ENCODE measurements around the gene RNLS. TPM values are rescaled to one million over a fixed set of nuclear protein-coding genes. Genes with fewer than 3 reads are reported as not detected.

Gene RNLS
- total RNA-seq, 2 experiments from 2014 or later = not detected

DNA sequence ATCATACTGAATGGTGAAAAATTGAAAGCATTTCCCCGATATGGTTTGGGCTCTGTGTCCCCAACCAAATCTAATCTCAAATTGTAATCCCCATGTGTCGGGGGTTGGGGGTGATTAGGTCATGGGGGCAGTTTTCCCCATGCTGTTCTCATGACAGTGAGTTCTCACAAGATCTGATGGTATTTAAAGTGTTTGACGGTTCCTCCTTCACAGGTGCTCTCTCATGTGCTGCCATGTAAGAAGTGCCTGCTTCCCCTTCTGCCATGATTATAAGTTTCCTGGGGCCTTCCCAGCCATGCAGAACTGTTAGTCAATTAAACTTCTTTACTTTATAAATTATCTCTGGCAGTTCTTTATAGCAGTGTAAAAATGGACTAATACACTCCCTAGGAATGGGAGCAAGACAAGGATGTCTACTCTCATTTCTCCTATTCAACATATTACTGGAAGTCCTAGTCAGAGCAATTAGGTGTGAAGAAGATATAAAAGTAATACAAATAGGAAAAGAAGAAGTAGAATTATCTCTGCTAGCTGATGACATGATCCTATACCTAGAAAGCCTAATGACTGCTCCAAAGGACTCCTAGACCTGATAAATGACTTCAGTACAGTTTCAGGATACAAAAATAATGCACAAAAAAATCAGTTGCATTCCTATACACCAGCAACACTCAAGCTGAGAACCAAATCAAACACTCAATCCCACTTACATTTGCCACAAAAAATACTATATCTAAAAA, 260.6 kb downstream of the RNLS start:
- no peaks in the 10 kb centered on the region for H3K79me2 ChIP-seq (ENCODE audit: insufficient read depth, low read depth, low read length)
- BruUV-seq (replicated peaks) = no TSS peak
- no peak for TF ChIP-seq EZH2phosphoT487 (IDR thresholded peaks at IDR 0.05; ENCODE audit: borderline replicate concordance, low read depth, low read length)
- TF ChIP-seq, protein P1, sequence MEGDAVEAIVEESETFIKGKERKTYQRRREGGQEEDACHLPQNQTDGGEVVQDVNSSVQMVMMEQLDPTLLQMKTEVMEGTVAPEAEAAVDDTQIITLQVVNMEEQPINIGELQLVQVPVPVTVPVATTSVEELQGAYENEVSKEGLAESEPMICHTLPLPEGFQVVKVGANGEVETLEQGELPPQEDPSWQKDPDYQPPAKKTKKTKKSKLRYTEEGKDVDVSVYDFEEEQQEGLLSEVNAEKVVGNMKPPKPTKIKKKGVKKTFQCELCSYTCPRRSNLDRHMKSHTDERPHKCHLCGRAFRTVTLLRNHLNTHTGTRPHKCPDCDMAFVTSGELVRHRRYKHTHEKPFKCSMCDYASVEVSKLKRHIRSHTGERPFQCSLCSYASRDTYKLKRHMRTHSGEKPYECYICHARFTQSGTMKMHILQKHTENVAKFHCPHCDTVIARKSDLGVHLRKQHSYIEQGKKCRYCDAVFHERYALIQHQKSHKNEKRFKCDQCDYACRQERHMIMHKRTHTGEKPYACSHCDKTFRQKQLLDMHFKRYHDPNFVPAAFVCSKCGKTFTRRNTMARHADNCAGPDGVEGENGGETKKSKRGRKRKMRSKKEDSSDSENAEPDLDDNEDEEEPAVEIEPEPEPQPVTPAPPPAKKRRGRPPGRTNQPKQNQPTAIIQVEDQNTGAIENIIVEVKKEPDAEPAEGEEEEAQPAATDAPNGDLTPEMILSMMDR (conservative IDR thresholded peaks at IDR 0.05; ENCODE audit: low read length) = no peak
- ChIA-PET POLR2A (interaction anchor here (0.8 kb wide), 1 partner anchor 8 kb away, joined by 4 read pairs; no protein-coding TSS in a partner anchor), CTCF (ENCODE audit: unreplicated experiment) (no interaction called here)
- intact Hi-C loops (cut with micrococcal nuclease; ENCODE audit: unreplicated experiment) = loop anchor here (2.0 kb wide), 1 partner anchor 68 kb away; no protein-coding TSS in a partner anchor
- peaks cover 55% of the 10 kb centered on the region for H3K9me3 ChIP-seq (ENCODE audit: low read length)
- peaks cover 15% of the 10 kb centered on the region for H3K4me1 ChIP-seq (ENCODE audit: insufficient read depth, low read length, poor library complexity, severe bottlenecking)
- peaks cover 42% of the 10 kb centered on the region for H3K36me3 ChIP-seq (ENCODE audit: insufficient read depth, low read length)
- H4K20me1 ChIP-seq (ENCODE audit: insufficient read depth, low read length) = no peaks in the 10 kb centered on the region
- H3K4me3 ChIP-seq (ENCODE audit: low read depth, low read length, poor library complexity, severe bottlenecking) = no peak overlapping the region
- H3K4me2 ChIP-seq (ENCODE audit: low read length) = peak overlapping the region; percentile 14; the same call in 1 of the 2 replicates
- H3K27ac ChIP-seq (ENCODE audit: low read depth, low read length, poor library complexity, severe bottlenecking) = peak overlapping the region; percentile 45
- peak overlapping the region; percentile 27; the same call in 1 of the 2 replicates for H2AFZ ChIP-seq (ENCODE audit: low read length)
- peak; percentile 62 for DNase-seq (ENCODE audit: low spot score)
- H3K9me2 ChIP-seq (ENCODE audit: insufficient read depth, low read length) = no peaks in the 10 kb centered on the region

DNA sequence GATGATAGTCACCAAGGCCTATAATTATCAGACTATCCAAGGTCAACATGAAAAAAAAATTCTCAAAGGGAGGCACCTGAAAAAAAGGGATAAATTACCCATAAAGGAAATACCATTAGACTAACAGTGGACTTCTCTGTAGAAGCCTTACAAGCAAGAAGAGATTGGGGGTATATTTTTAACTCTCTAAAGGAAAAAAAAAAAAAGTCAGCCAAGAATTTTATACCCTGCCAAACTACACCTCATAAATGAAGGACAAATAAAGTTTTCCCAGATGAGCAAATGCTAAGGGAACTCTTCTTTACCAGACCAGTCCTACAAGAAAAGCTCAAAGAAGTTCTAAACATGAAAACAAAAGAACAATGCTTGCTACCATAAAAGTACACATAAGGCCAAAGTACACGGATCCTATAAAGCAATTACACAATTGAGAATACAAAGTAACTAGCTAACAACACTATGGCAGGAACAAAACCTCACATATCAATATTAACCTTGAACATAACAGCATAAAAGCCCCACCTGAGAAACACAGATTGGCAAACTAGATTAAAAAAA, 263.1 kb downstream of the RNLS start:
- Histone ChIP-seq H3K36me3 (ENCODE audit: insufficient read depth, low read length) (peaks cover 42% of the 10 kb centered on the region), H3K4me2 (ENCODE audit: low read length) (no peak overlapping the region), H3K9me2 (ENCODE audit: insufficient read depth, low read length) (no peaks in the 10 kb centered on the region), H2AFZ (ENCODE audit: low read length) (no peak overlapping the region), H3K79me2 (ENCODE audit: insufficient read depth, low read depth, low read length) (no peaks in the 10 kb centered on the region), H3K27ac (ENCODE audit: low read depth, low read length, poor library complexity, severe bottlenecking) (no peak overlapping the region), H3K4me3 (ENCODE audit: low read depth, low read length, poor library complexity, severe bottlenecking) (no peak overlapping the region), H3K4me1 (ENCODE audit: insufficient read depth, low read length, poor library complexity, severe bottlenecking) (peaks cover 26% of the 10 kb centered on the region), H3K9me3 (ENCODE audit: low read length) (peaks cover 55% of the 10 kb centered on the region), H4K20me1 (ENCODE audit: insufficient read depth, low read length) (no peaks in the 10 kb centered on the region)
- CTCF ChIA-PET (ENCODE audit: unreplicated experiment) = no interaction called here
- no TSS peak for BruUV-seq (replicated peaks)
- intact Hi-C loops (cut with micrococcal nuclease; ENCODE audit: unreplicated experiment) = loop anchor here (2.0 to 5.0 kb wide), 2 partner anchors 211 to 458 kb away; partner anchors contain the start of genes KLLN and PTEN
- no peak for DNase-seq (ENCODE audit: low spot score)
- POLR2A ChIA-PET = interaction anchor here (2.0 to 2.6 kb wide), 2 partner anchors 10 to 69 kb away, joined by 5 to 7 read pairs; no protein-coding TSS in a partner anchor
- TF ChIP-seq EZH2phosphoT487 (IDR thresholded peaks at IDR 0.05; ENCODE audit: borderline replicate concordance, low read depth, low read length) = no peak
- TF ChIP-seq, protein P1 (conservative IDR thresholded peaks at IDR 0.05; ENCODE audit: low read length) = no peak

Measured in OCI-LY7 (cell line).